Adipose tissue (tissue), 3 donors: Measurements from ENCODE around the gene ARSD. TPM values are rescaled to one million over a fixed set of nuclear protein-coding genes. Genes with fewer than 3 reads are reported as not detected.
"Not testable (repeated sequence)": the region's sequence is repeated elsewhere in the genome, so short reads cannot be mapped to it uniquely, and the experiment has no call there.

ENCODE experiments used
- H3K27ac ChIP-seq: one replicate; pipeline ENCODE4 v1.5.1; 2013; ENCODE audit warnings: low read depth, low read length
- WGBS, 3 donors: extraction: QIAGEN DNeasy Blood & Tissue Kit; methylation state at CpG; one replicate each; pipeline ENCODE4 v1.1.7; 2013; 5-methylcytosine and 5-hydroxymethylcytosine counted together
- polyA plus RNA-seq, 3 donors: library from polyadenylated mRNA; stranded (reverse); fragments of 200-250 nt; gene quantifications; one replicate each; pipeline ENCODE4 v1.2.3, GENCODE V29; 2013
- donor health status: healthy with polysubstance abuse.
- donor health status: Bipolar disorder and iron deficiency.
- donor health status: healthy.

ARSD gene
- 10 to 100 TPM in 2 of 3 donors, 1 to 10 TPM in 1; 5.4 to 22.1 (median 17.9) TPM for polyA plus RNA-seq

- peak within 1 kb of the TSS; percentile 54 for H3K27ac ChIP-seq
- WGBS, 3 donors, result 1 to 2% (median 1%) methylated on average over 21 to 72 of the region's 84 CpGs
Measured at GRCh38 chrX:2928583-2929434, at the start of gene ARSD. Gene ARSD, minus strand, starts transcription at chrX:2929339. Its CDS starts 64 bp downstream, at chrX:2929275.

GRCh38 chrX:2978639-2979038, 49.5 kb upstream of the ARSD start:
- 88 to 95% (median 90%) methylated on average over 4 of the region's 4 CpGs for WGBS, 3 donors
- not testable (repeated sequence) for H3K27ac ChIP-seq

- WGBS, 3 donors, result 66 to 92% (median 85%) methylated on average over 1 of the region's 1 CpG
- no peak overlapping the region for H3K27ac ChIP-seq
Measured at GRCh38 chrX:2974961-2975360, 45.8 kb upstream of the ARSD start.

GRCh38 chrX:2972391-2972790, 43.3 kb upstream of the ARSD start:
- WGBS, 3 donors, result 81 to 90% (median 89%) methylated on average over 6 of the region's 6 CpGs

GRCh38 chrX:2969021-2969420, 39.9 kb upstream of the ARSD start:
- 79 to 93% (median 85%) methylated on average over 5 to 6 of the region's 6 CpGs for WGBS, 3 donors
- no peak overlapping the region for H3K27ac ChIP-seq

More at GRCh38 chrX:2972391-2972790, 43.3 kb upstream of the ARSD start:
- no peak overlapping the region for H3K27ac ChIP-seq

- H3K27ac ChIP-seq, result no peak overlapping the region
- 38 to 43% (median 42%) methylated on average over 27 of the region's 27 CpGs for WGBS, 3 donors
Measured at GRCh38 chrX:2967998-2968909, 39.1 kb upstream of the ARSD start.

GRCh38 chrX:2967584-2967983, 38.4 kb upstream of the ARSD start:
- WGBS, 3 donors, result 73 to 85% (median 76%) methylated on average over 13 to 14 of the region's 14 CpGs
- H3K27ac ChIP-seq, result no peak overlapping the region

- WGBS, 3 donors, result 34 to 88% (median 78%) methylated on average over 3 of the region's 3 CpGs
- no peak overlapping the region for H3K27ac ChIP-seq
Measured at GRCh38 chrX:2967012-2967411, 37.9 kb upstream of the ARSD start.

GRCh38 chrX:2965965-2966364, 36.8 kb upstream of the ARSD start:
- WGBS, 3 donors, result 63 to 83% (median 76%) methylated on average over 6 of the region's 6 CpGs
- no peak overlapping the region for H3K27ac ChIP-seq

- WGBS, 3 donors, result 25 to 78% (median 65%) methylated on average over 13 to 15 of the region's 16 CpGs
Measured at GRCh38 chrX:2963992-2964794, 35.1 kb upstream of the ARSD start.

GRCh38 chrX:2963449-2963848, 34.3 kb upstream of the ARSD start:
- not testable (repeated sequence) for H3K27ac ChIP-seq
- WGBS, 3 donors, result 52 to 90% (median 87%) methylated on average over 7 of the region's 7 CpGs

More at GRCh38 chrX:2963992-2964794, 35.1 kb upstream of the ARSD start:
- not testable (repeated sequence) for H3K27ac ChIP-seq

- WGBS, 3 donors, result 19 to 94% (median 71%) methylated on average over 11 of the region's 11 CpGs
- no peak overlapping the region for H3K27ac ChIP-seq
Measured at GRCh38 chrX:2962381-2962780, 33.2 kb upstream of the ARSD start.

- H3K27ac ChIP-seq, result no peak overlapping the region
- 86 to 87% (median 86%) methylated on average over 14 of the region's 14 CpGs for WGBS, 3 donors
Measured at GRCh38 chrX:2960861-2961515, 31.8 kb upstream of the ARSD start.

- no peak overlapping the region for H3K27ac ChIP-seq
- WGBS, 3 donors, result 79 to 88% (median 87%) methylated on average over 9 of the region's 9 CpGs
Measured at GRCh38 chrX:2958199-2958598, 29.1 kb upstream of the ARSD start.

GRCh38 chrX:2955838-2956237, 26.7 kb upstream of the ARSD start:
- 89 to 93% (median 92%) methylated on average over 3 to 4 of the region's 4 CpGs for WGBS, 3 donors
- no peak overlapping the region for H3K27ac ChIP-seq

GRCh38 chrX:2955281-2955680, 26.1 kb upstream of the ARSD start:
- H3K27ac ChIP-seq, result no peak overlapping the region
- 93 to 98% (median 94%) methylated on average over 10 of the region's 10 CpGs for WGBS, 3 donors

- WGBS, 3 donors, result 90 to 98% (median 92%) methylated on average over 4 of the region's 4 CpGs
- no peak overlapping the region for H3K27ac ChIP-seq
Measured at GRCh38 chrX:2954541-2954940, 25.4 kb upstream of the ARSD start.

- H3K27ac ChIP-seq, result not testable (repeated sequence)
- WGBS, 3 donors, result 91 to 96% (median 91%) methylated on average over 16 to 20 of the region's 20 CpGs
Measured at GRCh38 chrX:2937942-2938341, 8.8 kb upstream of the ARSD start.
